IMR-90 (cell line): ENCODE data around the gene FSTL1.

ENCODE experiments used
- BHLHE40 ChIP-seq: fragments of 150-350 bp; IDR thresholded peaks from 2 replicates; pipeline ENCODE4 v1.6.1; 2016; ENCODE audit warnings: mild to moderate bottlenecking, low read depth, low read length
- CEBPB ChIP-seq: IDR thresholded peaks from 2 replicates; pipeline ENCODE4 v1.6.1; 2012; ENCODE audit warnings: low read depth, low read length, improper control_type of control experiment
- CTCF ChIP-seq: conservative IDR thresholded peaks from 2 replicates; pipeline ENCODE4 v1.5.1; 2012; ENCODE audit warnings: mild to moderate bottlenecking, low read depth, low read length, improper control_type of control experiment
- FOS ChIP-seq: fragments of 150-350 bp; IDR thresholded peaks from 2 replicates; pipeline ENCODE4 v1.6.1; 2016; ENCODE audit warnings: low read depth, low read length
- MAFK ChIP-seq: IDR thresholded peaks from 2 replicates; pipeline ENCODE4 v1.6.1; 2012; ENCODE audit warnings: low read depth, low read length, improper control_type of control experiment
- MAZ ChIP-seq: IDR thresholded peaks from 2 replicates; pipeline ENCODE4 v1.6.1; 2012; ENCODE audit warnings: low read depth, mild to moderate bottlenecking, low read length, improper control_type of control experiment, moderate library complexity, borderline replicate concordance
- POLR2A ChIP-seq: IDR thresholded peaks from 2 replicates; pipeline ENCODE4 v1.6.1; 2012; ENCODE audit warnings: mild to moderate bottlenecking, low read depth, low read length
- RCOR1 ChIP-seq: IDR thresholded peaks from 2 replicates; pipeline ENCODE4 v1.6.1; 2012; ENCODE audit warnings: mild to moderate bottlenecking, low read length, improper control_type of control experiment; ENCODE audit not compliant: insufficient replicate concordance
- SMC3 ChIP-seq: fragments of 150-350 bp; IDR thresholded peaks from 2 replicates; pipeline ENCODE4 v1.6.1; 2016; ENCODE audit warnings: low read depth, mild to moderate bottlenecking, antibody characterized with exemption, low read length, moderate library complexity
- TF ChIP-seq, protein P1 (sequence below): fragments of 150-350 bp; IDR thresholded peaks from 2 replicates; pipeline ENCODE4 v1.6.1; 2017; ENCODE audit warnings: mild to moderate bottlenecking, antibody characterized with exemption, low read length, low read depth

DNA sequence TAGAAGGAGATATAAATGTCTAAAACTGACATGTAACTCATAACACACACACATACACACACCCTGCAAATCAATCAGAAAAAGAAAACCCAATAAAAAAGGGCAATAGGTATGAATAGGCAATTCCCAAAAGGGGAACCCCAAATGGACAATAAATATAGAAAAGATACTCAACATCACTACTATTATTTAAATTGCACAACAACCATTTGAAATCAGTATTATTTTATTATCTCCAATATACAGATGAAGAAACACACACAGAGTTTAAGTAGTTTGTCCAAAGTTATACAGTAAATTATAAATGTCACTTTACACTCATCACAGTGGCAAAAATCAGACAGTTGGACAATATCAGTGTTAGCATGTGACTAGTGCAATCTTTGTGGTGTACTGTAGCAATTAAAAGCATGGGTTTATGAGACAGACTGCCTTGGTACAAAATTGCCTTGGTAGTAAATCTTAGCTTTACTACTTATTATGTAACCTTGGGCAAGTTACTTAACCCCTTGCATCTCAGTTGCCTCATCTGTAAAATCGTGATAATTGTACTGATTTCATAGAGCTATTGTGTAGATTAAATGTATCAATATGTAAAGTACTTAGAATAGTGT is 3.4 kb upstream of the FSTL1 start:
- TF ChIP-seq CTCF (no peak), MAFK (no peak), POLR2A (no peak), BHLHE40 (no peak), FOS (no peak), SMC3 (no peak), RCOR1 (no peak), MAZ (no peak), CEBPB (no peak)
- TF ChIP-seq, protein P1, sequence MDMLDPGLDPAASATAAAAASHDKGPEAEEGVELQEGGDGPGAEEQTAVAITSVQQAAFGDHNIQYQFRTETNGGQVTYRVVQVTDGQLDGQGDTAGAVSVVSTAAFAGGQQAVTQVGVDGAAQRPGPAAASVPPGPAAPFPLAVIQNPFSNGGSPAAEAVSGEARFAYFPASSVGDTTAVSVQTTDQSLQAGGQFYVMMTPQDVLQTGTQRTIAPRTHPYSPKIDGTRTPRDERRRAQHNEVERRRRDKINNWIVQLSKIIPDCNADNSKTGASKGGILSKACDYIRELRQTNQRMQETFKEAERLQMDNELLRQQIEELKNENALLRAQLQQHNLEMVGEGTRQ, result no peak
